Spleen (tissue), 11 donors: Measurements from ENCODE around the gene LPO. TPM values are rescaled to one million over a fixed set of nuclear protein-coding genes. Genes with fewer than 3 reads are reported as not detected.

Experiments used
- DNase-seq: peaks from one replicate; pipeline ENCODE4 v3.0.0-alpha.2; 2020
- H3K27ac ChIP-seq, 8 donors: fragments of 200-600 bp; sonication (generic) in 7 of 8; 1 replicate in 4 of 8; 2 replicates in 4 of 8; pipeline versions ENCODE4 v1.5.0 to v1.8.0; 2016 to 2021; ENCODE audit warnings: inconsistent platforms in 4 of 8, mild to moderate bottlenecking in 4 of 8, moderate library complexity in 1 of 8
- H3K27me3 ChIP-seq, 7 donors: fragments of 200-600 bp; sonication (generic) in 6 of 7; replicated peaks in 1 of 7; 1 replicate in 4 of 7; 2 replicates in 3 of 7; pipeline versions ENCODE4 v1.5.0 to v1.8.0; 2016 to 2021; ENCODE audit warnings: inconsistent platforms in 3 of 7, mild to moderate bottlenecking in 1 of 7
- H3K36me3 ChIP-seq, 6 donors: fragments of 200-600 bp; sonication (generic) in 5 of 6; 1 replicate in 4 of 6; 2 replicates in 2 of 6; pipeline versions ENCODE4 v1.5.0 to v1.8.0; 2016 to 2021; ENCODE audit warnings: inconsistent platforms in 2 of 6
- H3K4me1 ChIP-seq, 6 donors: fragments of 200-600 bp; sonication (generic) in 5 of 6; 1 replicate in 3 of 6; 2 replicates in 3 of 6; pipeline versions ENCODE4 v1.5.0 to v1.8.0; 2016 to 2021; ENCODE audit warnings: inconsistent platforms in 3 of 6
- H3K4me3 ChIP-seq, 8 donors: fragments of 200-600 bp; sonication (generic) in 7 of 8; 1 replicate in 4 of 8; 2 replicates in 4 of 8; pipeline versions ENCODE4 v1.5.0 to v1.8.0; 2016 to 2021; ENCODE audit warnings: inconsistent platforms in 4 of 8, mild to moderate bottlenecking in 4 of 8, moderate library complexity in 2 of 8
- H3K9me3 ChIP-seq, 8 donors: fragments of 200-600 bp; sonication (generic) in 7 of 8; 1 replicate in 4 of 8; 2 replicates in 4 of 8; pipeline versions ENCODE4 v1.5.0 to v1.8.0; 2016 to 2021; ENCODE audit warnings: inconsistent platforms in 4 of 8
- POLR2A ChIP-seq, 3 donors: fragments of 450-650 bp; IDR thresholded peaks; one replicate each; pipeline ENCODE4 v1.5.1; 2017; ENCODE audit warnings: antibody characterized with exemption in 3 of 3, mild to moderate bottlenecking in 1 of 3
- POLR2AphosphoS5 ChIP-seq, 3 donors: sonication (generic); formaldehyde crosslinking; IDR thresholded peaks; one replicate each; pipeline ENCODE4 v1.5.1; 2017; ENCODE audit warnings: antibody characterized with exemption in 3 of 3
- WGBS, 5 donors: extraction: QIAGEN DNeasy Blood & Tissue Kit in 3 of 5; methylation state at CpG; one replicate each; pipeline versions ENCODE4 v1.1.5 to v1.1.7; 2013 to 2018; 5-methylcytosine and 5-hydroxymethylcytosine counted together
- intact Hi-C: fragments of 100-400 bp; cut with DNase I; formaldehyde crosslinking; loops from one replicate; pipeline ENCODE4 v1.15.0; 2023; ENCODE audit warnings: low total_unique reads
- polyA plus RNA-seq, 3 donors: library from polyadenylated mRNA; stranded (reverse); fragments of 200-250 nt; gene quantifications; one replicate each; pipeline ENCODE4 v1.2.1, GENCODE V29; 2013
- total RNA-seq, 7 donors: library from RNA; depleted of rRNA in 3 of 7; stranded (reverse); fragments of >200 nt in 3 of 7; fragmentation: NEBNext Ultra II Directional in 4 of 7; extraction: Animal tissue kit (Norgen Biotek cat#: 25700) in 4 of 7; gene quantifications; one replicate each; pipeline versions ENCODE4 v1.1.0 to v1.2.1, GENCODE V29; 2016 to 2021
- TF ChIP-seq, protein P1 (sequence below), 11 experiments: fragments of 200-600 bp in 7 of 11; fragments of 450-650 bp in 4 of 11; sonication (generic) in 4 of 11; IDR thresholded peaks in 8 of 11; conservative IDR thresholded peaks in 3 of 11; 1 replicate in 7 of 11; 2 replicates in 4 of 11; pipeline versions ENCODE4 v1.4.0 to v1.8.0; 2016 to 2021; ENCODE audit warnings: antibody characterized with exemption in 11 of 11, inconsistent platforms in 4 of 11, mild to moderate bottlenecking in 1 of 11
- donor health status: healthy with polysubstance abuse.
- donor health status: DM: no; HTN: no; CAD: no; lungs with moderate emphysema.
- donor health status: DM: no; HTN: no; CAD: no.
- donor health status: Bipolar disorder and iron deficiency.
- donor health status: healthy.
- donor health status: DM: no; HTN: no; CAD: no.
- donor health status: DM: yes; HTN: yes; CAD: no.

The LPO gene
- total and polyA plus RNA-seq, 10 donors: 0.02 to 0.10 (median 0.06) TPM; not detected in 7

GRCh38 chr17:58307468-58308172, 69.2 kb downstream of the LPO start:
- no peak overlapping the region for H3K4me3 ChIP-seq
- TF ChIP-seq, protein P1, sequence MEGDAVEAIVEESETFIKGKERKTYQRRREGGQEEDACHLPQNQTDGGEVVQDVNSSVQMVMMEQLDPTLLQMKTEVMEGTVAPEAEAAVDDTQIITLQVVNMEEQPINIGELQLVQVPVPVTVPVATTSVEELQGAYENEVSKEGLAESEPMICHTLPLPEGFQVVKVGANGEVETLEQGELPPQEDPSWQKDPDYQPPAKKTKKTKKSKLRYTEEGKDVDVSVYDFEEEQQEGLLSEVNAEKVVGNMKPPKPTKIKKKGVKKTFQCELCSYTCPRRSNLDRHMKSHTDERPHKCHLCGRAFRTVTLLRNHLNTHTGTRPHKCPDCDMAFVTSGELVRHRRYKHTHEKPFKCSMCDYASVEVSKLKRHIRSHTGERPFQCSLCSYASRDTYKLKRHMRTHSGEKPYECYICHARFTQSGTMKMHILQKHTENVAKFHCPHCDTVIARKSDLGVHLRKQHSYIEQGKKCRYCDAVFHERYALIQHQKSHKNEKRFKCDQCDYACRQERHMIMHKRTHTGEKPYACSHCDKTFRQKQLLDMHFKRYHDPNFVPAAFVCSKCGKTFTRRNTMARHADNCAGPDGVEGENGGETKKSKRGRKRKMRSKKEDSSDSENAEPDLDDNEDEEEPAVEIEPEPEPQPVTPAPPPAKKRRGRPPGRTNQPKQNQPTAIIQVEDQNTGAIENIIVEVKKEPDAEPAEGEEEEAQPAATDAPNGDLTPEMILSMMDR (IDR thresholded peaks at IDR 0.05 in 8 of 11, conservative IDR thresholded peaks at IDR 0.05 in 3 of 11): no peak
- TF ChIP-seq POLR2A (IDR thresholded peaks at IDR 0.05): no peak
- no peak for TF ChIP-seq POLR2AphosphoS5 (IDR thresholded peaks at IDR 0.05)
- no peaks in the 10 kb centered on the region for H3K27me3 ChIP-seq
- intact Hi-C loops: no loop called here
- peaks cover 0 to 50% (median 0%) of the 10 kb centered on the region in 6 donors for H3K36me3 ChIP-seq
- peaks cover 0 to 25% (median 8%) of the 10 kb centered on the region in 6 donors for H3K4me1 ChIP-seq
- DNase-seq: no peak
- WGBS, 5 donors: 83 to 91% (median 89%) methylated on average over 20 of the region's 20 CpGs
- H3K9me3 ChIP-seq: no peaks in the 10 kb centered on the region
- no peak overlapping the region for H3K27ac ChIP-seq

GRCh38 chr17:58308173-58308984, 70.0 kb downstream of the LPO start:
- TF ChIP-seq, protein P1 (IDR thresholded peaks at IDR 0.05 in 8 of 11, conservative IDR thresholded peaks at IDR 0.05 in 3 of 11): peak in 2 of 11 experiments; percentile 18 to 33
- no peak for TF ChIP-seq POLR2AphosphoS5 (IDR thresholded peaks at IDR 0.05)
- Histone ChIP-seq H3K9me3 (no peaks in the 10 kb centered on the region), H3K27ac (no peak overlapping the region), H3K4me3 (no peak overlapping the region), H3K36me3 (peaks cover 0 to 50% (median 0%) of the 10 kb centered on the region in 6 donors), H3K27me3 (no peaks in the 10 kb centered on the region), H3K4me1 (peaks cover 0 to 25% (median 8%) of the 10 kb centered on the region in 6 donors)
- WGBS, 5 donors: 70 to 84% (median 77%) methylated on average over 25 to 32 of the region's 32 CpGs
- peak; percentile 77 for DNase-seq
- intact Hi-C loops: no loop called here

DNA sequence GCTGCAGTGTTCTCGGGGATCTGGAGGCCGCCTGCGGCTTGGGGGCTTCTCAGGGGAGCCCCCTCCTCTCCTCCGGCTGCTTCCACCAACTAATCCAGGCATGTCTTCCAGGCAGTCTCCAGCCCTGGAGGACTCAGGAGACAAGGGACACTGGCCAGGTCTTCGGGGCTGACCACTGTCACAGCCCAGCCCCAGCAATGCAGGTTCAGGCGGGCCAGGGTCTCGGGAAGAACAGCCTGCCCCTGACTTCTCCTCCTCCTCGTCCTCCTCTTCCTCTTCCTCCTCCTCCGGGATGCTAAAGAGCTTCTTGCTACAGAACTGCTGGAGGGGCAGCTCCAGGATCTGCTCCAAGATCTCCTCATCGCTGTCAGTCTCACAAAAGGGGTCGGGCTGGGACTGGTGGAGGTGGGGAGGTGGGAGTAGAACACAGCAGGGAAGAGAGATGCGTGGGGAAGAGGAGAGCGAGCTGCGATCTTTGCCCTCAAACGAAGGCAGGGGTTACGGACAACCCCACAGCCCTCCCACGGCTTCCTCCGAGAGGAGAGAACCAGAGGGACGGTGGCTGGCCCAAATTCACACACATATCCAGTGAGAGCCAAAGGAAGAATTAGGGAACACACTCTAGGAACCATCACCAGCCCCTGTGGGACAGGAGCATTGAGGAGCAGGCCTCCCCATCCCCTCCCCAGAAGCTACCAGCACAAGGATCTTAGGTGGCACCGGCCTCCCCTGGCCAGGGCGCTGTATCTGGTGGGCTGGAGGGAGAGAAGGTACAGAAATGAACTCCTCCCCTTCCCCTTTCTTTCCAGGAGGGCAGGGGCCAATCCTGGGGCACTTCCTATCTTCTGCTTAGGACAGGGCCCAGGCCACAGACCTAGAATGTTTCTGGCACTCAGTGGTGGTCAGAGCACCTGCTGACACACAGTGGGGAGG, 70.9 kb downstream of the LPO start:
- TF ChIP-seq, protein P1 (IDR thresholded peaks at IDR 0.05 in 8 of 11, conservative IDR thresholded peaks at IDR 0.05 in 3 of 11): no peak
- TF ChIP-seq POLR2AphosphoS5 (IDR thresholded peaks at IDR 0.05) (no peak), POLR2A (IDR thresholded peaks at IDR 0.05) (no peak)
- Histone ChIP-seq H3K9me3 (no peaks in the 10 kb centered on the region), H3K4me1 (peaks cover 0 to 17% (median 4%) of the 10 kb centered on the region in 6 donors), H3K36me3 (peaks cover 0 to 50% (median 0%) of the 10 kb centered on the region in 6 donors), H3K27me3 (no peaks in the 10 kb centered on the region), H3K27ac (no peak overlapping the region), H3K4me3 (no peak overlapping the region)
- intact Hi-C loops: no loop called here
- WGBS, 5 donors: 75 to 83% (median 79%) methylated on average over 16 to 21 of the region's 21 CpGs
- no peak for DNase-seq
